Endodermal cell (in vitro differentiated cells): ENCODE measurements around the gene TMEM208. TPM values are rescaled to one million over a fixed set of nuclear protein-coding genes. Genes with fewer than 3 reads are reported as not detected.
A peak's percentile ranks its signal among the peaks of the same experiment; 100 is the strongest.

Experiments
- DNase-seq: peaks from one replicate; pipeline ENCODE4 v3.0.0-alpha.2; 2017
- H3K27ac ChIP-seq: 2 replicates; pipeline ENCODE4 v1.5.1; 2013; ENCODE audit warnings: mild to moderate bottlenecking, low read depth, low read length, moderate library complexity
- H3K27me3 ChIP-seq: 2 replicates; pipeline ENCODE4 v1.6.1; 2013; ENCODE audit warnings: mild to moderate bottlenecking, low read length, moderate library complexity; ENCODE audit not compliant: insufficient read depth, control insufficient read depth, poor library complexity, severe bottlenecking
- H3K36me3 ChIP-seq: 2 replicates; pipeline ENCODE4 v1.7.0; 2013; ENCODE audit warnings: mild to moderate bottlenecking, low read length, moderate library complexity; ENCODE audit not compliant: control insufficient read depth, insufficient read depth
- H3K4me1 ChIP-seq: one replicate; pipeline ENCODE4 v1.7.0; 2013; ENCODE audit warnings: low read length; ENCODE audit not compliant: control insufficient read depth, insufficient read depth
- H3K4me3 ChIP-seq: 2 replicates; pipeline ENCODE4 v1.5.1; 2013; ENCODE audit warnings: mild to moderate bottlenecking, low read length, moderate library complexity
- H3K9ac ChIP-seq: 2 replicates; pipeline ENCODE4 v1.6.1; 2013; ENCODE audit warnings: mild to moderate bottlenecking, low read length, moderate library complexity; ENCODE audit not compliant: poor library complexity, severe bottlenecking; ENCODE audit errors: extremely low read depth
- H3K9me3 ChIP-seq: 2 replicates; pipeline ENCODE4 v1.6.1; 2013; ENCODE audit warnings: mild to moderate bottlenecking, low read length, moderate library complexity; ENCODE audit not compliant: control insufficient read depth
- H3K27ac Mint-ChIP-seq: 2 replicates; pipeline ENCODE4 v1.8.0; 2020; ENCODE audit warnings: mixed read lengths
- H3K27me3 Mint-ChIP-seq: 2 replicates; pipeline ENCODE4 v1.8.0; 2021; ENCODE audit warnings: mild to moderate bottlenecking, mixed read lengths; ENCODE audit not compliant: insufficient read depth
- H3K36me3 Mint-ChIP-seq: 2 replicates; pipeline ENCODE4 v1.8.0; 2020; ENCODE audit warnings: low read depth, mixed read lengths
- H3K4me1 Mint-ChIP-seq: 2 replicates; pipeline ENCODE4 v1.8.0; 2020; ENCODE audit warnings: mixed read lengths
- H3K4me3 Mint-ChIP-seq: 2 replicates; pipeline ENCODE4 v1.8.0; 2020; ENCODE audit warnings: mild to moderate bottlenecking, moderate library complexity, mixed read lengths
- H3K9me3 Mint-ChIP-seq: 2 replicates; pipeline ENCODE4 v1.8.0; 2020; ENCODE audit warnings: mild to moderate bottlenecking, mixed read lengths
- WGBS, 2 experiments: methylation state at CpG; one replicate each; pipeline versions ENCODE4 v1.1.5 to v1.1.7; 2013; ENCODE audit warnings: missing lambda C conversion rate in 2 of 2, mixed read lengths in 1 of 2; ENCODE audit not compliant: insufficient coverage in 1 of 2, insufficient read length in 1 of 2; 5-methylcytosine and 5-hydroxymethylcytosine counted together
- total RNA-seq, 2 donors: library from RNA; stranded (reverse); fragmentation: NEBNext Ultra II Directional in 1 of 2; extraction: Animal tissue kit (Norgen Biotek cat#: 25700) in 1 of 2; gene quantifications; 2 replicates in 1 of 2; 3 replicates in 1 of 2; pipeline ENCODE4 v1.2.1, GENCODE V29; 2021
- TF ChIP-seq, protein P1 (sequence below): fragments of 200-600 bp; sonication (generic); conservative IDR thresholded peaks from 2 replicates; pipeline ENCODE4 v1.5.0; 2021; ENCODE audit warnings: antibody characterized with exemption, mild to moderate bottlenecking

The TMEM208 gene
- total RNA-seq, 2 donors from 2014 or later: 43.1 to 46.4 TPM

DNA sequence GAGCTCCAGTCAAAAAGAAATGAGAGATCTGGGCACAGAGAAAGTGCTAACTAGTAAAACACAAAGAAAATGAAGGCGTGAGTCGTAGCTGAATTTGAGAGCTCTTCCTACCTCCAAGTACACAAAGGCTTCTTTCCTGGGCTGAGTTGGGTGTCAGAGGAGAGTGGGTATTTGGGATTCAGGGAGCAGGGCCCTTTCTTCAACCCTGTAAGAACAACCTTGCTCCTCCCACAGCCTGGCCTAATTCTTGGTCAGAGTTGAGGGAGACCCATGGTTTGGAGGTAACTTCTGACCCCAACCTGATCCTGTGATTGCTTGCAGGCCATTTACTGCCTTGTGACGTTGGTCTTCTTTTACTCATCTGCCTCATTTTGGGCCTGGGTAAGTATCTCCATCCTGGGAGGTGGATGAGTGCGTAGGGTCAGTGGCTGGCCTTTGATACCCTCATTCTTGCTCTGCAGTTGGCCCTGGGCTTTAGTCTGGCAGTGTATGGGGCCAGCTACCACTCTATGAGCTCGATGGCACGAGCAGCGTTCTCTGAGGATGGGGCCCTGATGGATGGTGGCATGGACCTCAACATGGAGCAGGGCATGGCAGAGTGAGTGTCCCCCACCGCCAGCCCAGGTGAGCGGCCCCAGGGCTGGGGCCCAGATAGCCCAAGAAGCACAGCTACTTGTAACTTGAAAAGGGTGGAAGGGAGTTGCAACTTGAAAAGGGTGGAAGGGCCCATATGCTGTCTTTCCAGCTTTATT lies 1.3 kb downstream of the TMEM208 start:
- DNase-seq: peak; percentile 25
- peaks cover 27% of the 10 kb centered on the region for H3K4me1 Mint-ChIP-seq
- no peaks in the 10 kb centered on the region for H3K9me3 Mint-ChIP-seq
- Histone ChIP-seq H3K9ac (peak overlapping the region; percentile 82), H3K27me3 (no peaks in the 10 kb centered on the region), H3K36me3 (peaks cover 47% of the 10 kb centered on the region), H3K9me3 (no peaks in the 10 kb centered on the region), H3K4me3 (peak overlapping the region; percentile 99), H3K27ac (no peak overlapping the region), H3K4me1 (peaks cover 3% of the 10 kb centered on the region)
- peak overlapping the region; percentile 13 for H3K27ac Mint-ChIP-seq
- TF ChIP-seq, protein P1, sequence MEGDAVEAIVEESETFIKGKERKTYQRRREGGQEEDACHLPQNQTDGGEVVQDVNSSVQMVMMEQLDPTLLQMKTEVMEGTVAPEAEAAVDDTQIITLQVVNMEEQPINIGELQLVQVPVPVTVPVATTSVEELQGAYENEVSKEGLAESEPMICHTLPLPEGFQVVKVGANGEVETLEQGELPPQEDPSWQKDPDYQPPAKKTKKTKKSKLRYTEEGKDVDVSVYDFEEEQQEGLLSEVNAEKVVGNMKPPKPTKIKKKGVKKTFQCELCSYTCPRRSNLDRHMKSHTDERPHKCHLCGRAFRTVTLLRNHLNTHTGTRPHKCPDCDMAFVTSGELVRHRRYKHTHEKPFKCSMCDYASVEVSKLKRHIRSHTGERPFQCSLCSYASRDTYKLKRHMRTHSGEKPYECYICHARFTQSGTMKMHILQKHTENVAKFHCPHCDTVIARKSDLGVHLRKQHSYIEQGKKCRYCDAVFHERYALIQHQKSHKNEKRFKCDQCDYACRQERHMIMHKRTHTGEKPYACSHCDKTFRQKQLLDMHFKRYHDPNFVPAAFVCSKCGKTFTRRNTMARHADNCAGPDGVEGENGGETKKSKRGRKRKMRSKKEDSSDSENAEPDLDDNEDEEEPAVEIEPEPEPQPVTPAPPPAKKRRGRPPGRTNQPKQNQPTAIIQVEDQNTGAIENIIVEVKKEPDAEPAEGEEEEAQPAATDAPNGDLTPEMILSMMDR: no peak
- H3K27me3 Mint-ChIP-seq: peaks cover 5% of the 10 kb centered on the region
- 90 to 93% methylated on average over 7 to 9 of the region's 9 CpGs for WGBS, 2 experiments
- H3K36me3 Mint-ChIP-seq: peaks cover 34% of the 10 kb centered on the region
- peak overlapping the region; percentile 96 for H3K4me3 Mint-ChIP-seq

DNA sequence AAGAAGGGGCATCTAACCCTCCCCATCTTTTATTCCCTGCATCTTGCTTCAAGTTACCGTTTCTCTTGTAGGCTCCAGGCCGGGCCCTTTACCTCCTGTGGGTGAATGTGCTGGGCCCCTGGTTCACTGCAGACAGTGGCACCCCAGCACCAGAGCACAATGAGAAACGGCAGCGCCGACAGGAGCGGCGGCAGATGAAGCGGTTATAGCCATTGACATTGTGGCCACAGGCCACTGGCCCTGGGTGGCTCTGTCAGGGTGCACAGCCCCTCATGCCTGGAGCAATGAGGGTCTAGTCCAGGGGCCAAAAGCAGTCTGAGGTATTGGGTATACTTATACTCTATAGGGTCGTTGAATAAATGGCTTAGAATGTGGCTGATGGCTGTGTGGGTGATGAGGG lies 2.0 kb downstream of the TMEM208 start:
- no peak overlapping the region for H3K9ac ChIP-seq
- H3K4me1 ChIP-seq: peaks cover 3% of the 10 kb centered on the region
- no peaks in the 10 kb centered on the region for H3K9me3 ChIP-seq
- no peak overlapping the region for H3K27ac Mint-ChIP-seq
- peaks cover 5% of the 10 kb centered on the region for H3K27me3 Mint-ChIP-seq
- TF ChIP-seq, protein P1: no peak
- no peak overlapping the region for H3K27ac ChIP-seq
- H3K27me3 ChIP-seq: no peaks in the 10 kb centered on the region
- peaks cover 24% of the 10 kb centered on the region for H3K4me1 Mint-ChIP-seq
- no peaks in the 10 kb centered on the region for H3K9me3 Mint-ChIP-seq
- peak overlapping the region; percentile 96 for H3K4me3 Mint-ChIP-seq
- 93 to 100% methylated on average over 2 to 9 of the region's 9 CpGs for WGBS, 2 experiments
- peaks cover 38% of the 10 kb centered on the region for H3K36me3 Mint-ChIP-seq
- no peak overlapping the region for H3K4me3 ChIP-seq
- H3K36me3 ChIP-seq: peaks cover 53% of the 10 kb centered on the region
- peak; percentile 33 for DNase-seq

DNA sequence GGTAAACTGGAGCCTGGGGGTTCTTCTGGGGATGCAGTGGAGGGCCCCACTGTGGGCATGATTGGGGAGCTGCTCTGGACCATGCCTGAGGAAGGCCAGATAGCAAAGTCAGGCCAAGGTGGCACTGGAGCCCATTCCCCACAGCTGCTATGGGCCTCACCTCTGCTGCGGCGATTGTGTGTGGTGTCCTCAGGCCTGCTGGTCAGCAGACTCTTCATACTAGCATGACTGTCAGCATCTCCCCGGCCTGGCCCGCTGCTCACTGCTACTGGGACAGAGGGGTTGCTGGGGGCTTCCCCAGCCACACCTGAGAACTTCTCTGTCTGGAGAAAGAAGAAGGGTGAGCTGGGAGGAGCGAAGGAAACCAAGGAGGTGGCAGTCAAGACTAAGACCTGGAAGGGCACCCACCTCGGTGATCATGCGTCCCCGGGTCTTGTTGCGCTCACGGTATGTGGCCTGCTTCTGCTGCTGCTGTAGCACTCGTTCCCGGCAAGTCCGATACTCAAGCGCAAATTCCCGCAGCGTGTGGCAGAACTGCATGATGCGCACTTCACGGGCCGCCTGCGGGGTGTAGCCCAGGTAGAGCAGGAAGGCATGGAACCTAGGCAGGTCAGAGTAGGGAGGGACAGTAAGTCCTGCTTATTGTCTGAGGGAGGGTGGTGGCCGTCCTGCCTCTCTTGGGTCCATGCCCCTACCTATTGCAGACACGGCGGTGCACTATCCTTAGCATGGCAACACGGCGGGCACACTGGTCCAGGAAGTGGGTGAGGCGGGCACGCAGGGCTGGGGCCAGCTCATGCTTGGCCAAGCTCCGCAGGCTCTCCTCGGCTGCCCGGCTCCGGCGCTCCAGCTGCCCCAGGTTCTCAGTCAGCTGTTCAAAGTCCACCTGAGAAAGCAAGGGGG lies 3.2 kb downstream of the TMEM208 start:
- DNase-seq: peak; percentile 46
- Histone ChIP-seq H3K4me1 (no peaks in the 10 kb centered on the region), H3K27ac (no peak overlapping the region), H3K27me3 (no peaks in the 10 kb centered on the region), H3K9me3 (no peaks in the 10 kb centered on the region), H3K4me3 (no peak overlapping the region), H3K9ac (no peak overlapping the region), H3K36me3 (peaks cover 66% of the 10 kb centered on the region)
- Mint-ChIP-seq H3K27ac (no peak overlapping the region), H3K4me1 (peaks cover 14% of the 10 kb centered on the region), H3K9me3 (no peaks in the 10 kb centered on the region), H3K4me3 (no peak overlapping the region), H3K27me3 (peaks cover 5% of the 10 kb centered on the region), H3K36me3 (peaks cover 48% of the 10 kb centered on the region)
- 93 to 95% methylated on average over 27 to 32 of the region's 32 CpGs for WGBS, 2 experiments
- TF ChIP-seq, protein P1: no peak
